IMR-90 (cell line): Measurements from ENCODE around the gene KIF18B. TPM values are rescaled to one million over a fixed set of nuclear protein-coding genes. Genes with fewer than 3 reads are reported as not detected.
A peak's percentile ranks its signal among the peaks of the same experiment; 100 is the strongest.

Experiments
- ATAC-seq: fragments of 200-7000 bp; cut with Tn5 transposase; 2 replicates; pipeline ENCODE4 v1.9.1; 2020; ENCODE audit warnings: low read depth, mild to moderate bottlenecking, moderate library complexity
- BruUV-seq: library from RNA; stranded (reverse); fragments of 400-500 nt; replicated peaks from 2 replicates; lab custom pipeline; 2021; lab: Mats Ljungman, UMichigan
- CTCF ChIA-PET: fragments of 300-600 bp; formaldehyde crosslinking; extraction: SDS; loops from one replicate; lab custom pipeline; 2021; ENCODE audit warnings: antibody characterized with exemption; lab: Yijun Ruan, JAX
- POLR2A ChIA-PET: fragments of 300-600 bp; sonication (Branson Sonifier 250); formaldehyde crosslinking; loops from one replicate; lab custom pipeline; 2022; ENCODE audit warnings: antibody characterized with exemption; ENCODE audit not compliant: unreplicated experiment; lab: Charles Lee
- DNase-seq: peaks from one replicate; pipeline ENCODE4 v3.0.0; 2013
- H2AFZ ChIP-seq: replicated peaks from 2 replicates; pipeline ENCODE3; 2013; ENCODE audit warnings: low read length, mild to moderate bottlenecking; ENCODE audit not compliant: poor library complexity
- H2AK5ac ChIP-seq: 2 replicates; pipeline ENCODE4 v1.6.1; 2013; ENCODE audit warnings: low read depth, low read length, inconsistent platforms
- H2AK9ac ChIP-seq: replicated peaks from 2 replicates; pipeline ENCODE3; 2013; ENCODE audit warnings: mild to moderate bottlenecking, low read depth, low read length, moderate library complexity; ENCODE audit not compliant: poor library complexity
- H2BK120ac ChIP-seq: 2 replicates; pipeline ENCODE4 v1.6.1; 2013; ENCODE audit warnings: low read depth, low read length, inconsistent platforms
- H2BK15ac ChIP-seq: 3 replicates; pipeline ENCODE4 v1.6.1; 2013; ENCODE audit warnings: low read depth, low read length, inconsistent platforms
- H2BK20ac ChIP-seq: 2 replicates; pipeline ENCODE4 v1.6.1; 2013; ENCODE audit warnings: low read depth, mild to moderate bottlenecking, inconsistent platforms, low read length, moderate library complexity
- H2BK5ac ChIP-seq: 2 replicates; pipeline ENCODE4 v1.6.1; 2013; ENCODE audit warnings: mild to moderate bottlenecking, low read depth, low read length, inconsistent platforms; ENCODE audit not compliant: poor library complexity, severe bottlenecking
- H3K14ac ChIP-seq: replicated peaks from 2 replicates; pipeline ENCODE4 v1.6.1; 2013; ENCODE audit warnings: low read depth, low read length, inconsistent platforms
- H3K18ac ChIP-seq: 2 replicates; pipeline ENCODE4 v1.6.1; 2013; ENCODE audit warnings: low read depth, low read length, control low read depth
- H3K23ac ChIP-seq: 2 replicates; pipeline ENCODE4 v1.6.1; 2013; ENCODE audit warnings: low read depth, low read length, inconsistent platforms
- H3K27ac ChIP-seq: 2 replicates; pipeline ENCODE4 v1.5.1; 2013; ENCODE audit warnings: mild to moderate bottlenecking, control low read depth, low read length; ENCODE audit not compliant: insufficient read depth
- H3K27me3 ChIP-seq: 2 replicates; pipeline ENCODE4 v1.6.1; 2013; ENCODE audit warnings: low read length; ENCODE audit not compliant: control insufficient read depth, insufficient read depth
- H3K36me3 ChIP-seq: 2 replicates; pipeline ENCODE4 v1.6.1; 2013; ENCODE audit warnings: low read length, mixed read lengths; ENCODE audit not compliant: control insufficient read depth, insufficient read depth
- H3K4ac ChIP-seq: 2 replicates; pipeline ENCODE4 v1.6.1; 2013; ENCODE audit warnings: low read depth, low read length, inconsistent platforms
- H3K4me1 ChIP-seq: 2 replicates; pipeline ENCODE4 v1.6.1; 2013; ENCODE audit warnings: low read length, mixed read lengths; ENCODE audit not compliant: control insufficient read depth, insufficient read depth
- H3K4me2 ChIP-seq: 2 replicates; pipeline ENCODE4 v1.6.1; 2013; ENCODE audit warnings: low read depth, mild to moderate bottlenecking, control low read depth, low read length, moderate library complexity
- H3K4me3 ChIP-seq: 2 replicates; pipeline ENCODE4 v1.5.1; 2013; ENCODE audit warnings: low read depth, mild to moderate bottlenecking, control low read depth, low read length, moderate library complexity; ENCODE audit not compliant: insufficient read depth
- H3K56ac ChIP-seq: 2 replicates; pipeline ENCODE4 v1.6.1; 2013; ENCODE audit warnings: low read length, inconsistent platforms; ENCODE audit not compliant: insufficient read depth; ENCODE audit errors: extremely low read depth
- H3K79me1 ChIP-seq, 2 experiments: 2 replicates each; pipeline ENCODE4 v1.6.1; 2013; ENCODE audit warnings: low read length in 2 of 2, inconsistent platforms in 1 of 2, low read depth in 1 of 2
- H3K9ac ChIP-seq: 2 replicates; pipeline ENCODE4 v1.6.1; 2013; ENCODE audit warnings: low read depth, low read length, control low read depth
- H3K9me1 ChIP-seq: 2 replicates; pipeline ENCODE4 v1.6.1; 2013; ENCODE audit warnings: low read length, inconsistent platforms; ENCODE audit not compliant: insufficient read depth
- H3K9me3 ChIP-seq: 2 replicates; pipeline ENCODE4 v1.6.1; 2013; ENCODE audit warnings: low read length; ENCODE audit not compliant: control insufficient read depth, insufficient read depth
- H4K20me1 ChIP-seq: 2 replicates; pipeline ENCODE4 v1.6.1; 2013; ENCODE audit warnings: low read length, inconsistent platforms; ENCODE audit not compliant: insufficient read depth
- H4K5ac ChIP-seq: 2 replicates; pipeline ENCODE4 v1.6.1; 2013; ENCODE audit warnings: mild to moderate bottlenecking, low read depth, low read length, control low read depth
- H4K8ac ChIP-seq, 2 experiments: 2 replicates each; pipeline ENCODE4 v1.6.1; 2013; ENCODE audit warnings: low read depth in 2 of 2, low read length in 2 of 2, control low read depth in 1 of 2, inconsistent platforms in 1 of 2
- H4K91ac ChIP-seq: 2 replicates; pipeline ENCODE4 v1.6.1; 2013; ENCODE audit warnings: low read depth, low read length, inconsistent platforms; ENCODE audit not compliant: insufficient read depth
- BHLHE40 ChIP-seq: fragments of 150-350 bp; IDR thresholded peaks from 2 replicates; pipeline ENCODE4 v1.6.1; 2016; ENCODE audit warnings: mild to moderate bottlenecking, low read depth, low read length
- CEBPB ChIP-seq: IDR thresholded peaks from 2 replicates; pipeline ENCODE4 v1.6.1; 2012; ENCODE audit warnings: low read depth, low read length, improper control_type of control experiment
- CHD1 ChIP-seq: IDR thresholded peaks from 2 replicates; pipeline ENCODE4 v1.6.1; 2012; ENCODE audit warnings: low read depth, low read length, improper control_type of control experiment
- FOS ChIP-seq: fragments of 150-350 bp; IDR thresholded peaks from 2 replicates; pipeline ENCODE4 v1.6.1; 2016; ENCODE audit warnings: low read depth, low read length
- MAFK ChIP-seq: IDR thresholded peaks from 2 replicates; pipeline ENCODE4 v1.6.1; 2012; ENCODE audit warnings: low read depth, low read length, improper control_type of control experiment
- MAZ ChIP-seq: IDR thresholded peaks from 2 replicates; pipeline ENCODE4 v1.6.1; 2012; ENCODE audit warnings: low read depth, mild to moderate bottlenecking, low read length, improper control_type of control experiment, moderate library complexity, borderline replicate concordance
- MXI1 ChIP-seq: IDR thresholded peaks from 2 replicates; pipeline ENCODE4 v1.6.1; 2012; ENCODE audit warnings: low read depth, mild to moderate bottlenecking, low read length, moderate library complexity, borderline replicate concordance
- NFE2L2 ChIP-seq: fragments of 150-350 bp; IDR thresholded peaks from 2 replicates; pipeline ENCODE4 v1.6.1; 2016; ENCODE audit warnings: low read depth, mild to moderate bottlenecking, low read length
- POLR2A ChIP-seq: IDR thresholded peaks from 2 replicates; pipeline ENCODE4 v1.6.1; 2012; ENCODE audit warnings: mild to moderate bottlenecking, low read depth, low read length
- RAD21 ChIP-seq: IDR thresholded peaks from 2 replicates; pipeline ENCODE4 v1.6.1; 2012; ENCODE audit warnings: low read length, improper control_type of control experiment
- RCOR1 ChIP-seq: IDR thresholded peaks from 2 replicates; pipeline ENCODE4 v1.6.1; 2012; ENCODE audit warnings: mild to moderate bottlenecking, low read length, improper control_type of control experiment; ENCODE audit not compliant: insufficient replicate concordance
- RFX5 ChIP-seq: IDR thresholded peaks from 2 replicates; pipeline ENCODE4 v1.8.0; 2012; ENCODE audit warnings: low read depth, mild to moderate bottlenecking, low read length, moderate library complexity
- SMC3 ChIP-seq: fragments of 150-350 bp; IDR thresholded peaks from 2 replicates; pipeline ENCODE4 v1.6.1; 2016; ENCODE audit warnings: low read depth, mild to moderate bottlenecking, antibody characterized with exemption, low read length, moderate library complexity
- WGBS, 2 experiments: methylation state at CpG; one replicate each; pipeline versions ENCODE4 v1.1.5 to v1.1.7; 2013; ENCODE audit warnings: missing lambda C conversion rate in 2 of 2; ENCODE audit not compliant: insufficient read length in 1 of 2; ENCODE audit errors: extremely low coverage in 2 of 2; 5-methylcytosine and 5-hydroxymethylcytosine counted together
- dilution Hi-C: fragments of 300-500 bp; cut with HindIII; formaldehyde crosslinking; loops from one replicate; pipeline ENCODE4 v1.14.3; 2018; ENCODE audit warnings: low sequenced_read_pairs; ENCODE audit not compliant: unreplicated experiment
- in situ Hi-C: fragments of 300-500 bp; cut with MboI; formaldehyde crosslinking; loops from 3 replicates; pipeline ENCODE4 v1.14.3; 2019; ENCODE audit warnings: low sequenced_read_pairs, inconsistent platforms, mixed read lengths
- intact Hi-C: fragments of 100-400 bp; cut with micrococcal nuclease; formaldehyde crosslinking; loops from 2 replicates; pipeline ENCODE4 v1.10.0; 2022
- polyA plus RNA-seq, 3 experiments: library from polyadenylated mRNA; depleted of rRNA; stranded (reverse); fragments of >200 nt; gene quantifications; 2 replicates each; pipeline ENCODE4 v1.2.3, GENCODE V29; 2012; ENCODE audit warnings: low replicate concordance in 1 of 3
- total RNA-seq: library from RNA; depleted of rRNA; stranded (reverse); fragments of >200 nt; gene quantifications from 2 replicates; pipeline ENCODE4 v1.2.3, GENCODE V29; 2012
- TF ChIP-seq, protein P1 (sequence below): fragments of 150-350 bp; IDR thresholded peaks from 2 replicates; pipeline ENCODE4 v1.6.1; 2017; ENCODE audit warnings: mild to moderate bottlenecking, antibody characterized with exemption, low read length, low read depth
- TF ChIP-seq, protein P2 (sequence below): conservative IDR thresholded peaks from 2 replicates; pipeline ENCODE4 v1.5.1; 2012; ENCODE audit warnings: mild to moderate bottlenecking, low read depth, low read length, improper control_type of control experiment
- TF ChIP-seq, protein P3 (sequence below): fragments of 150-350 bp; IDR thresholded peaks from 2 replicates; pipeline ENCODE4 v1.6.1; 2016; ENCODE audit warnings: low read depth, mild to moderate bottlenecking, low read length, moderate library complexity, borderline replicate concordance

The KIF18B gene
- total and polyA plus RNA-seq, 2 of the 4 experiments (the other 2 are of a cell fraction), result 1.3 to 16.0 TPM

DNA sequence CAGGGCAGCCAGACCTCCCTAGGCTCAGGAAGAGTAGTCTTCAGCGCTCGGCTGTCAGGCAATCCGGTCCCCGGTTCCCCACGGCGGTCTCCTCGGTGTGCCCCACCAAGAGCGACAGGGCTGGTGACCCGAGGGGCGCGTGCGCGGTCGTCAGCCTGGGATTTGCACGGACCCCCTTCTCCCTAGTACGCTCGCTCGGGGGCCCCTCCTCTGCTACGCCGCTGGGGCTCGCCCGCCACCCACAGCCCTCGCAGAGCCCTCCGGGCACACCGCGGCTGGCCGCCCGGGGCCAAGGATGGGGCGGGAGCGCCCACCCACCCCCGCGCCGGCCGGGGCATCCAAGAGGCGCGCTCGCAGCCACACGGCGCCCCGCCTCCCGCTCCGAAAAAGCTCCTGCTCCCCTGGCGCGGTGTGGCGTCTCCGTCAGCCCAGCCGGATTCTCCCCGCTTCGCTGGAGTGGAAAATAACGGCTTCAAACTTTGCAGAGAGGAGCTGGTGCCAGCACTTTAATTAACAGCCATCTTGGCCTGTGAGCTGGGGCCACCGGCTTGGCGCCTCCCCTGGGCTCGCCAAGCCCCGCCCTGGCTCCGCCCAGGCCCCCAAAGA is 22.7 kb upstream of the KIF18B start:
- H3K9ac ChIP-seq, result peak overlapping the region; percentile 35; the same call in 1 of the 2 replicates
- no peak overlapping the region; the same call in 2 of the 3 replicates for H2BK15ac ChIP-seq
- no peak overlapping the region for H2AK5ac ChIP-seq
- H2AK9ac ChIP-seq, result no peak overlapping the region
- no peak overlapping the region for H3K18ac ChIP-seq
- H3K14ac ChIP-seq, result no peak overlapping the region
- H2BK120ac ChIP-seq, result no peak overlapping the region
- no peaks in the 10 kb centered on the region for H3K36me3 ChIP-seq
- no peaks in the 10 kb centered on the region for H3K9me3 ChIP-seq
- intact Hi-C loops (no loop called here), in situ Hi-C loops (no loop called here), dilution Hi-C loops (no loop called here)
- H3K4me1 ChIP-seq, result peaks cover 11% of the 10 kb centered on the region
- H3K79me1 ChIP-seq, result no peaks in the 10 kb centered on the region
- peaks cover 4% of the 10 kb centered on the region for H3K9me1 ChIP-seq
- WGBS, 2 experiments, result 1% methylated on average over 29 of the region's 55 CpGs; no CpG with 5 or more reads in 1 of the 2 experiments
- no peak for ATAC-seq
- no peak for TF ChIP-seq FOS
- TF ChIP-seq CEBPB, result no peak
- no peak for TF ChIP-seq BHLHE40
- TF ChIP-seq POLR2A, result no peak
- no peak for TF ChIP-seq SMC3
- TF ChIP-seq MXI1, result no peak
- TF ChIP-seq, protein P1, sequence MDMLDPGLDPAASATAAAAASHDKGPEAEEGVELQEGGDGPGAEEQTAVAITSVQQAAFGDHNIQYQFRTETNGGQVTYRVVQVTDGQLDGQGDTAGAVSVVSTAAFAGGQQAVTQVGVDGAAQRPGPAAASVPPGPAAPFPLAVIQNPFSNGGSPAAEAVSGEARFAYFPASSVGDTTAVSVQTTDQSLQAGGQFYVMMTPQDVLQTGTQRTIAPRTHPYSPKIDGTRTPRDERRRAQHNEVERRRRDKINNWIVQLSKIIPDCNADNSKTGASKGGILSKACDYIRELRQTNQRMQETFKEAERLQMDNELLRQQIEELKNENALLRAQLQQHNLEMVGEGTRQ, result no peak
- TF ChIP-seq, protein P2, sequence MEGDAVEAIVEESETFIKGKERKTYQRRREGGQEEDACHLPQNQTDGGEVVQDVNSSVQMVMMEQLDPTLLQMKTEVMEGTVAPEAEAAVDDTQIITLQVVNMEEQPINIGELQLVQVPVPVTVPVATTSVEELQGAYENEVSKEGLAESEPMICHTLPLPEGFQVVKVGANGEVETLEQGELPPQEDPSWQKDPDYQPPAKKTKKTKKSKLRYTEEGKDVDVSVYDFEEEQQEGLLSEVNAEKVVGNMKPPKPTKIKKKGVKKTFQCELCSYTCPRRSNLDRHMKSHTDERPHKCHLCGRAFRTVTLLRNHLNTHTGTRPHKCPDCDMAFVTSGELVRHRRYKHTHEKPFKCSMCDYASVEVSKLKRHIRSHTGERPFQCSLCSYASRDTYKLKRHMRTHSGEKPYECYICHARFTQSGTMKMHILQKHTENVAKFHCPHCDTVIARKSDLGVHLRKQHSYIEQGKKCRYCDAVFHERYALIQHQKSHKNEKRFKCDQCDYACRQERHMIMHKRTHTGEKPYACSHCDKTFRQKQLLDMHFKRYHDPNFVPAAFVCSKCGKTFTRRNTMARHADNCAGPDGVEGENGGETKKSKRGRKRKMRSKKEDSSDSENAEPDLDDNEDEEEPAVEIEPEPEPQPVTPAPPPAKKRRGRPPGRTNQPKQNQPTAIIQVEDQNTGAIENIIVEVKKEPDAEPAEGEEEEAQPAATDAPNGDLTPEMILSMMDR, result no peak
- no peak for TF ChIP-seq RCOR1
- no peak for TF ChIP-seq NFE2L2
- TF ChIP-seq MAZ, result no peak
- no peak for TF ChIP-seq RFX5
- no peak for TF ChIP-seq RAD21
- TF ChIP-seq, protein P3, sequence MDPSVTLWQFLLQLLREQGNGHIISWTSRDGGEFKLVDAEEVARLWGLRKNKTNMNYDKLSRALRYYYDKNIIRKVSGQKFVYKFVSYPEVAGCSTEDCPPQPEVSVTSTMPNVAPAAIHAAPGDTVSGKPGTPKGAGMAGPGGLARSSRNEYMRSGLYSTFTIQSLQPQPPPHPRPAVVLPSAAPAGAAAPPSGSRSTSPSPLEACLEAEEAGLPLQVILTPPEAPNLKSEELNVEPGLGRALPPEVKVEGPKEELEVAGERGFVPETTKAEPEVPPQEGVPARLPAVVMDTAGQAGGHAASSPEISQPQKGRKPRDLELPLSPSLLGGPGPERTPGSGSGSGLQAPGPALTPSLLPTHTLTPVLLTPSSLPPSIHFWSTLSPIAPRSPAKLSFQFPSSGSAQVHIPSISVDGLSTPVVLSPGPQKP, result no peak
- no peak for TF ChIP-seq CHD1
- no peak for TF ChIP-seq MAFK
- no peaks in the 10 kb centered on the region; the same call in 1 of the 2 replicates for H4K20me1 ChIP-seq
- POLR2A ChIA-PET, result no interaction called here
- CTCF ChIA-PET, result interaction anchor here (0.6 kb wide), 1 partner anchor 178 kb away, joined by 3 read pairs; the partner anchor contains the start of gene HEXIM1
- DNase-seq, result no peak
- H3K4me3 ChIP-seq, result peak overlapping the region; percentile 61
- no peak overlapping the region for H2BK5ac ChIP-seq
- H3K4ac ChIP-seq, result no peak overlapping the region
- H4K91ac ChIP-seq, result no peak overlapping the region
- H4K5ac ChIP-seq, result no peak overlapping the region
- H2AFZ ChIP-seq, result peak overlapping the region; percentile 90
- H3K56ac ChIP-seq, result no peak overlapping the region
- peak overlapping the region in 1 of 2 experiments; percentile 13; a peak in 1 of 4 replicates for H4K8ac ChIP-seq
- no TSS peak for BruUV-seq
- H3K4me2 ChIP-seq, result peak overlapping the region; percentile 75
- peaks cover 41% of the 10 kb centered on the region for H3K27me3 ChIP-seq
- H3K27ac ChIP-seq, result no peak overlapping the region
- no peak overlapping the region for H2BK20ac ChIP-seq
- H3K23ac ChIP-seq, result no peak overlapping the region
